ENCODE measurements around the gene COX18.

Gene COX18, protein sequence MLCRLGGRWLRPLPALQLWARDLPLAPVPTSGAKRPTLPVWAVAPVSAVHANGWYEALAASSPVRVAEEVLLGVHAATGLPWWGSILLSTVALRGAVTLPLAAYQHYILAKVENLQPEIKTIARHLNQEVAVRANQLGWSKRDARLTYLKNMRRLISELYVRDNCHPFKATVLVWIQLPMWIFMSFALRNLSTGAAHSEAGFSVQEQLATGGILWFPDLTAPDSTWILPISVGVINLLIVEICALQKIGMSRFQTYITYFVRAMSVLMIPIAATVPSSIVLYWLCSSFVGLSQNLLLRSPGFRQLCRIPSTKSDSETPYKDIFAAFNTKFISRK

GRCh38 chr4:73069338-73070073 is at the start of gene COX18:
TSS of gene COX18 (minus strand) at chr4:73069716. CDS start at chr4:73069649, 67 bp downstream.
- DNase-seq (ENCODE audit: low read depth), result peak; percentile 99

GRCh38 chr4:73109493-73109892 is 40.0 kb upstream of the COX18 start:
- no peak for TF ChIP-seq CTCF (conservative IDR thresholded peaks at IDR 0.05; ENCODE audit: low read depth, low read length)
- no peak overlapping the region for H3K4me3 ChIP-seq (ENCODE audit: low read depth, low read length)
- no peak for DNase-seq (ENCODE audit: low read depth)

More at GRCh38 chr4:73069338-73070073, at the start of gene COX18:
- no peak for TF ChIP-seq CTCF (conservative IDR thresholded peaks at IDR 0.05; ENCODE audit: low read depth, low read length)
- H3K4me3 ChIP-seq (ENCODE audit: low read depth, low read length), result peak within 1 kb of the TSS; percentile 89

GRCh38 chr4:73104695-73105094 is 35.2 kb upstream of the COX18 start:
- TF ChIP-seq CTCF (conservative IDR thresholded peaks at IDR 0.05; ENCODE audit: low read depth, low read length), result no peak
- no peak overlapping the region for H3K4me3 ChIP-seq (ENCODE audit: low read depth, low read length)
- no peak for DNase-seq (ENCODE audit: low read depth)

DNA sequence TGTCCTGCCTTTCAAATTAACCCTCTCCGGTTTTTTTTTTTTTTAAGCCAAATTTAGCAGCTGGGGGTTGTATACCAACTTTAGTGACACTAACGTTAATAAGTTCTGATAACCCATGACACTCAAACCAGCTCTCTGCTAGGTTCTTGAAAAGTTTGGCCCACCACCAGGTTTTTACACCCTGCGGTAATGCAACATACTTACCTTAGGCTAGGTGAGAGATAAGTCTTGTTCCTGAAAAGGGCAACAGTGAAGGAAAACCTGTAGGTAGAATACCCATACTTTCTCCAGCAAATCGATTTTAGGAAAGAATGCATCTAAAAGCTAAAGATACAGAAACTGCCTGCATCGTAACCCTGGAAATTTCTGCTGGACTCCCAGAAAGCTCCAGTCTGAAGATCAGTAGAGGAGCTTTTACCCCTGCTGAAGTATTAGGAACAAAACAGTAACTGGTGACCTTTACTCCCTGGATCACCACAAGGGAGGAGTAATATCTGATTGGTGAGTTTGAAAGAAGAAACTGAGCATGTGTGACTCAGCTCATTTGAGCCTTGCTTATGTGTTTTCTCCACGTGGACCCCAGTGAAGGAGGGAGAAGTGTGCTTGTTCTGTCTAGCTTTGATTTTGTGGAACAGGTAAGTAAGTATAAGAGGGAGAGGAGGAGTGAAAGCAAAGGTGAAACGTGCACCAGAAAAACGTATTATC is 34.4 kb upstream of the COX18 start:
- no peak for TF ChIP-seq CTCF (conservative IDR thresholded peaks at IDR 0.05; ENCODE audit: low read depth, low read length)
- DNase-seq (ENCODE audit: low read depth), result peak; percentile 37
- H3K4me3 ChIP-seq (ENCODE audit: low read depth, low read length), result no peak overlapping the region

- TF ChIP-seq CTCF (conservative IDR thresholded peaks at IDR 0.05; ENCODE audit: low read depth, low read length), result no peak
- DNase-seq (ENCODE audit: low read depth), result no peak
- no peak overlapping the region for H3K4me3 ChIP-seq (ENCODE audit: low read depth, low read length)
Measured at GRCh38 chr4:73099143-73099542, 29.6 kb upstream of the COX18 start.

GRCh38 chr4:73098713-73099112 is 29.2 kb upstream of the COX18 start:
- no peak for DNase-seq (ENCODE audit: low read depth)
- no peak for TF ChIP-seq CTCF (conservative IDR thresholded peaks at IDR 0.05; ENCODE audit: low read depth, low read length)
- no peak overlapping the region for H3K4me3 ChIP-seq (ENCODE audit: low read depth, low read length)
